ENCODE measurements around the gene MEPCE. TPM values are rescaled to one million over a fixed set of nuclear protein-coding genes. Genes with fewer than 3 reads are reported as not detected.

MEPCE gene
- total RNA-seq, 2 experiments from 2014 or later, result 52.6 to 57.0 TPM

DNA sequence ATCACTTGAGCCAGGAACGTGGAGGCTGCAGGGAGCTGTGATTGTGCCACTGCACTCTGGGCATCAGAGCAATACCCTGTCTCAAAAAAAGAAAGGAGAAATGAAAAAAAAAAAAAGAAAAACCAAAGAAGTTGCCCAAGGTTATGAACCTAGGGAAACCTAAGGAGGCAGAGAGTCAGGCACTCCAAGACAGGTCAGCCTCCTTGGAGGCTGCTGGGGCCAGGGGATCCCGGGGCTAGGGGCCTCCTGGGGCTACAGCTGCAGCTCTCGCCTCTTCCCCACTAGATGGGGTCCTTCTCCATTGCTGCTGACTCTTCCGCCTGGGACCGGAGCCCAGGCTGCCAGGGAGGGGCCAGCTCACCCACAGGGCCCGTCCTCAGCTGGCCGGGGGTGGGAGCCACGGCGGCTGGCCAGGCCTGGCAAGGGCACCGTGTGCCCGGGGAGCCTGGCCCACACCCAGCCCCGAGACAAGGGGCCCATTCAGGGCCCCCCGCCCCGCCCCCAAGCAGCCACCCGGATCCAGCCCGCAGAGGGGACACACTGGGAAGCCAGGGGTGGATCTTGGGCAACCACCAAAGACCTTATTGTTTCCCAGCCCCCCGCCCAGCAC is 36.2 kb downstream of the MEPCE start:
- intact Hi-C loops (cut with DNase I, micrococcal nuclease), result loop anchor here in 1 of 2 experiments (10.0 kb wide), 1 partner anchor 589 kb away; no protein-coding TSS in a partner anchor
- no peaks in the 10 kb centered on the region for H3K27me3 ChIP-seq (ENCODE audit: control insufficient read depth in 1 of 2, insufficient read depth in 2 of 2, low read length in 2 of 2)
- ATAC-seq (ENCODE audit: poor library complexity) (no peak), DNase-seq (no peak)
- H3K9me3 ChIP-seq (ENCODE audit: control insufficient read depth in 1 of 2, insufficient read depth in 1 of 2, low read length in 2 of 2), result no peaks in the 10 kb centered on the region
- Mint-ChIP-seq H3K27me3 (no peaks in the 10 kb centered on the region), H3K4me3 (no peak overlapping the region), H3K9me3 (no peaks in the 10 kb centered on the region), H3K27ac (no peak overlapping the region), H3K4me1 (ENCODE audit: low read depth) (peaks cover 14% of the 10 kb centered on the region), H3K36me3 (ENCODE audit: low read depth) (peaks cover 66% of the 10 kb centered on the region)
- H3K36me3 ChIP-seq (ENCODE audit: insufficient read depth, low read length), result peaks cover 66% of the 10 kb centered on the region
- peaks cover 18% of the 10 kb centered on the region for H3K4me1 ChIP-seq (ENCODE audit: insufficient read depth, low read length)
- ChIA-PET POLR2A (interaction anchor here (0.8 to 2.1 kb wide), 3 partner anchors 10 to 317 kb away, joined by 3 to 7 read pairs (median 5); partner anchors contain the start of genes LAMTOR4 and PPP1R35), CTCF (interaction anchor here (1.2 kb wide), 1 partner anchor 94 kb away, joined by 9 read pairs; no protein-coding TSS in a partner anchor)
- TF ChIP-seq, protein P1, sequence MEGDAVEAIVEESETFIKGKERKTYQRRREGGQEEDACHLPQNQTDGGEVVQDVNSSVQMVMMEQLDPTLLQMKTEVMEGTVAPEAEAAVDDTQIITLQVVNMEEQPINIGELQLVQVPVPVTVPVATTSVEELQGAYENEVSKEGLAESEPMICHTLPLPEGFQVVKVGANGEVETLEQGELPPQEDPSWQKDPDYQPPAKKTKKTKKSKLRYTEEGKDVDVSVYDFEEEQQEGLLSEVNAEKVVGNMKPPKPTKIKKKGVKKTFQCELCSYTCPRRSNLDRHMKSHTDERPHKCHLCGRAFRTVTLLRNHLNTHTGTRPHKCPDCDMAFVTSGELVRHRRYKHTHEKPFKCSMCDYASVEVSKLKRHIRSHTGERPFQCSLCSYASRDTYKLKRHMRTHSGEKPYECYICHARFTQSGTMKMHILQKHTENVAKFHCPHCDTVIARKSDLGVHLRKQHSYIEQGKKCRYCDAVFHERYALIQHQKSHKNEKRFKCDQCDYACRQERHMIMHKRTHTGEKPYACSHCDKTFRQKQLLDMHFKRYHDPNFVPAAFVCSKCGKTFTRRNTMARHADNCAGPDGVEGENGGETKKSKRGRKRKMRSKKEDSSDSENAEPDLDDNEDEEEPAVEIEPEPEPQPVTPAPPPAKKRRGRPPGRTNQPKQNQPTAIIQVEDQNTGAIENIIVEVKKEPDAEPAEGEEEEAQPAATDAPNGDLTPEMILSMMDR (IDR thresholded peaks at IDR 0.05), result no peak
- no peak overlapping the region for H3K4me3 ChIP-seq (ENCODE audit: low read length)
- no peak overlapping the region for H3K27ac ChIP-seq (ENCODE audit: low read depth in 1 of 2, low read length in 2 of 2)

DNA sequence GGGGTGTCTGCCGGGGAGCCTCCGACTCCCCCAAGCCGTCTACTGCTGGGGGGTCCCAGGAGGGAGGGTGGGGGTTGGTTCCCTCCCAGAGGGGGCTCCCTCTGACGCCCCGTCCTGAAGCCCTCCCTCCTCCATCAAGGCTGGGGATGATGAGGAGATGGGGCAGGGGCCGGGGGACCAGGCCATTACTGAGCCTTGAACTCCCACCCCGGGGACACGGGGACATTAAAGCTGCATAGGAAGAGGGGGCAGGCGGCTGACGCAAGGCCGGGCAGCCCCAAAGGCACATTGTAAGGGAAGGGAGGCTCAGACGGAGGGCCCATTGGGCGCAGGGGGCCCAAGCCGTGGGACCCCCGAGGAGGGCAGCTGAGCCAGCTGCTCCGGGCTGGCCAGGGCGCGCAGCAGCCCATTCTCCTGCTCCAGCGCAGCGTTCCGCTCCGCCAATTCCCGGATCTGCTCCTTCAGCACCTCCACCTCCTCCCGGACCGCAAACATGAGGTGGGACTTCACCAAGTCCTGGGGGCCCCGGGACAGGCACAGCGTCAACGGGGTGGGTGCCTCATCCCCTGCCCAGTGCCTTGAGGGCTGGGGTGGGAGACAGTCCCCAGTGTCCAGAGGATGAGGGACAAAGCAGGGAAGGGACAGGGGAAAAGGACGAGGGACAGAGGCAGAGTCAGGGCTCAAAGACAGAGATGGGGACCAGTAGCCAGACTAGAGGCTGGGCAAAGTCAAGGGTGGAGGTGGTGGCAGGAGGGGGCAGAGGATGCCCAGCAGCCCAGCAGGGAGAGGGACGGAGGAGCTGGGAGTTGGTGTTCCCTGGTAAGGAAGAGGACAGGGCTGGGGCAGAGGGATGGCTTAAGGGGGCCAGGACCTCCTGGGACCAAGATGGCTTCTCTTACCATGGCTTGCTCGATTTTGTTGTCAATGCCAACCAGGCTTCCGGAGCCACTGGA is 37.3 kb downstream of the MEPCE start:
- Mint-ChIP-seq H3K27ac (no peak overlapping the region), H3K4me1 (ENCODE audit: low read depth) (peaks cover 15% of the 10 kb centered on the region), H3K9me3 (no peaks in the 10 kb centered on the region), H3K27me3 (no peaks in the 10 kb centered on the region), H3K4me3 (no peak overlapping the region), H3K36me3 (ENCODE audit: low read depth) (peaks cover 65% of the 10 kb centered on the region)
- intact Hi-C loops (cut with DNase I, micrococcal nuclease), result loop anchor here in 1 of 2 experiments (10.0 kb wide), 1 partner anchor 588 kb away; no protein-coding TSS in a partner anchor
- Histone ChIP-seq H3K36me3 (ENCODE audit: insufficient read depth, low read length) (peaks cover 65% of the 10 kb centered on the region), H3K27me3 (ENCODE audit: control insufficient read depth in 1 of 2, insufficient read depth in 2 of 2, low read length in 2 of 2) (no peaks in the 10 kb centered on the region), H3K4me3 (ENCODE audit: low read length) (no peak overlapping the region), H3K9me3 (ENCODE audit: control insufficient read depth in 1 of 2, insufficient read depth in 1 of 2, low read length in 2 of 2) (no peaks in the 10 kb centered on the region), H3K27ac (ENCODE audit: low read depth in 1 of 2, low read length in 2 of 2) (no peak overlapping the region), H3K4me1 (ENCODE audit: insufficient read depth, low read length) (peaks cover 18% of the 10 kb centered on the region)
- TF ChIP-seq, protein P1 (IDR thresholded peaks at IDR 0.05), result no peak
- ATAC-seq (ENCODE audit: poor library complexity), result no peak
- ChIA-PET POLR2A (interaction anchor here (0.5 to 2.1 kb wide), 2 partner anchors 31 to 1955 kb away, joined by 3 to 7 read pairs; partner anchors contain the start of gene PPP1R35), CTCF (no interaction called here)
- DNase-seq, result no peak

DNA sequence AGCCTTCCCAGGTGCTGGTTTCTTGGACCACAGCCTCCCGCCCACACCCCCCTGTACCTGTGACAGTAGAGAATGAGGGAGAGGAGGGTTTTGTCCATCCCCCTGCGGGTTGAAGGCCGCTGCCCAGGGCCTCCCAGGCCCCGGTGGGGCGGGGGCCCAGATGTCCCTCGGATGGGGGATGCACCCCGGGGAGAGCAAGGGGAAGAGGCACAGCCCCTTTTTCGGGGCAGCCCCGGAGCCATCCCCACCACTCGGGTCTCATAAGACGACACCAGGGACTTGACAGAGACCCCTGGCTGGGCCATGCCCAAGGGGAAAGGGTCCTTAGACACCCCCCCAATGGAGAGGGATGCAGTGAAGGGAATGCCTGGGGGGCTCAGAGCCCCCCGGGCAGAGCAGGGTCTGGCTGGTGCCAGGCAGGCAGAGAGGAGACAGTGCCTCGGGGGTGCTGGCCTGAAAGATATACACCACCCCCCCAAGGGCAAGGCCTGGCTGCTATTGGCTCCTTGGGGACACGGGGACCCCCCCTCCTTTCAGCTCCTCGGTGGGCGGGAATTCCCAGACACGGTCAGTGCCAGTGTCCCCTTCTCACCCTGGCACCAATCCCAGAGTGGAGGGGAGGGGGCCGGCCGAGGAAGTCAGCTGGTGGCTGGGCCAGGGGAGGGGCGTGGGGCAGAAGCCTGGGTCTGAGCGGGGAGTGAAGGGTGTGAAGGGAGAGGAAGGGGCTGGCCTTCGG is 38.2 kb downstream of the MEPCE start:
- intact Hi-C loops (cut with DNase I, micrococcal nuclease), result loop anchor here (2.0 to 10.0 kb wide), 3 partner anchors 15 to 587 kb away; partner anchors contain the start of gene NYAP1 (in 1 of the 2)
- ATAC-seq (ENCODE audit: poor library complexity) (no peak), DNase-seq (peak in 1 of 14 experiments; percentile 32)
- Mint-ChIP-seq H3K36me3 (ENCODE audit: low read depth) (peaks cover 66% of the 10 kb centered on the region), H3K27ac (no peak overlapping the region), H3K27me3 (no peaks in the 10 kb centered on the region), H3K9me3 (no peaks in the 10 kb centered on the region), H3K4me3 (no peak overlapping the region), H3K4me1 (ENCODE audit: low read depth) (peaks cover 16% of the 10 kb centered on the region)
- ChIA-PET POLR2A (interaction anchor here (0.5 kb wide), 1 partner anchor 1954 kb away, joined by 3 read pairs; no protein-coding TSS in a partner anchor), CTCF (interaction anchor here (1.9 kb wide), 1 partner anchor 11 kb away, joined by 9 read pairs; the partner anchor contains the start of gene TSC22D4)
- Histone ChIP-seq H3K9me3 (ENCODE audit: control insufficient read depth in 1 of 2, insufficient read depth in 1 of 2, low read length in 2 of 2) (no peaks in the 10 kb centered on the region), H3K4me1 (ENCODE audit: insufficient read depth, low read length) (peaks cover 22% of the 10 kb centered on the region), H3K27me3 (ENCODE audit: control insufficient read depth in 1 of 2, insufficient read depth in 2 of 2, low read length in 2 of 2) (no peaks in the 10 kb centered on the region), H3K27ac (ENCODE audit: low read depth in 1 of 2, low read length in 2 of 2) (no peak overlapping the region), H3K36me3 (ENCODE audit: insufficient read depth, low read length) (peaks cover 71% of the 10 kb centered on the region), H3K4me3 (ENCODE audit: low read length) (no peak overlapping the region)
- TF ChIP-seq, protein P1 (IDR thresholded peaks at IDR 0.05), result no peak
